Activated CD4-positive, alpha-beta T cell treated with anti-CD3 and anti-CD28 coated beads, Interleukin-2, amount 10 ng/mL, durations not matched to agents 24 days and 14 days (primary cell): ENCODE results near the gene OVCA2. TPM values are rescaled to one million over a fixed set of nuclear protein-coding genes. Genes with fewer than 3 reads are reported as not detected.
A peak's percentile ranks its signal among the peaks of the same experiment; 100 is the strongest.

Experiments
- DNase-seq: peaks from one replicate; pipeline ENCODE4 v3.0.0; 2022
- H3K27ac Mint-ChIP-seq: one replicate; pipeline ENCODE4 v1.8.0; 2022; ENCODE audit warnings: mild to moderate bottlenecking, mixed read lengths
- H3K27me3 Mint-ChIP-seq: one replicate; pipeline ENCODE4 v1.8.0; 2022; ENCODE audit warnings: mixed read lengths
- H3K36me3 Mint-ChIP-seq: one replicate; pipeline ENCODE4 v1.8.0; 2022; ENCODE audit warnings: low read depth, mild to moderate bottlenecking, mixed read lengths
- H3K4me1 Mint-ChIP-seq: one replicate; pipeline ENCODE4 v1.8.0; 2021; ENCODE audit warnings: mixed read lengths
- H3K4me3 Mint-ChIP-seq: one replicate; pipeline ENCODE4 v1.8.0; 2022; ENCODE audit warnings: mild to moderate bottlenecking, moderate library complexity, mixed read lengths
- H3K9me3 Mint-ChIP-seq: one replicate; pipeline ENCODE4 v1.8.0; 2021; ENCODE audit warnings: mixed read lengths
- intact Hi-C: fragments of 100-400 bp; cut with micrococcal nuclease; formaldehyde crosslinking; loops from one replicate; pipeline ENCODE4 v1.15.1; 2023
- total RNA-seq: library from RNA; stranded (reverse); gene quantifications from 2 replicates; pipeline ENCODE4 v1.2.3, GENCODE V29; 2022

Gene OVCA2
- total RNA-seq, 1 donor from 2014 or later = 36.5 TPM

DNA sequence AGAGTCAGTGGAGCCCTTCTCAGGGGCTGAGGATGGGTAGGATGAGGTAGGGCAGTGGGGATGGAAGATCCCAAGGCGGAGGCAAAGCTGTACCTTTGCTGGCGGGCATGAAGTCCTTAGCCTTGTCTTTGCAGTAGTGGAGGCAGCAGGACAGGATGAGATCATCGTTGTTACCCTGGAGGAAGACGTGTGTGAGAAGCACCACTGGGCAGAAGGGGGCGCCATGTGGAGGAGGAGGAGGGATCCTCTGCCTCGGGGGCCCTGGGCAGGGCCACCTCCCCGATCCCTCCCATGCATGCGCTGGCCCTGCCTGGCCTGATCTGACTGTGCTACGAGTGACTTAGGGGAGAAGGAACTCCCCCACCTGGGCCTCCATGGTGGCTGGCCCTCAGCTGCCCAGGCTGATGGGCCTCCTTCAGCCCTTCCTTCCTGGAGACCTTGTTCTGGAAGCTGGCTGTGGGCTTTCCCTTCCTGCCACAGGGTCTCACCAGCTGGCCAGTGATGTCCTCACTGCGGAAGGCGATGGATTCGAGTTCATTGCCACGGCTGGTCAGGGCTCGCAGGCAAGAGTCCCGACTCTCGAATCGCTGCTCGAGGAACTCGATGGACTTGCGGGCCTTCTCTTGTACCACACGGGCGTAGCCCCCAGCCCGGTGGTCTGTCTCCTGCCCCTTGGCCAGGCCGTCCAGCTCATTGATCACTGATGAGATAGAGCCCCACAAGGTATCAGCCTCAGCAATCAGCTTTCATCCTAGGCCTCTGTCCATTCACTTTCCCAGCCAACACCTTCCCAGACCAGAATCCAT is 23.4 kb downstream of the OVCA2 start:
- Mint-ChIP-seq H3K9me3 (no peaks in the 10 kb centered on the region), H3K4me3 (no peak overlapping the region), H3K27ac (peak overlapping the region; percentile 75), H3K4me1 (peaks cover 61% of the 10 kb centered on the region), H3K36me3 (peaks cover 60% of the 10 kb centered on the region), H3K27me3 (no peaks in the 10 kb centered on the region)
- peak; percentile 91 for DNase-seq
- intact Hi-C loops = no loop called here

DNA sequence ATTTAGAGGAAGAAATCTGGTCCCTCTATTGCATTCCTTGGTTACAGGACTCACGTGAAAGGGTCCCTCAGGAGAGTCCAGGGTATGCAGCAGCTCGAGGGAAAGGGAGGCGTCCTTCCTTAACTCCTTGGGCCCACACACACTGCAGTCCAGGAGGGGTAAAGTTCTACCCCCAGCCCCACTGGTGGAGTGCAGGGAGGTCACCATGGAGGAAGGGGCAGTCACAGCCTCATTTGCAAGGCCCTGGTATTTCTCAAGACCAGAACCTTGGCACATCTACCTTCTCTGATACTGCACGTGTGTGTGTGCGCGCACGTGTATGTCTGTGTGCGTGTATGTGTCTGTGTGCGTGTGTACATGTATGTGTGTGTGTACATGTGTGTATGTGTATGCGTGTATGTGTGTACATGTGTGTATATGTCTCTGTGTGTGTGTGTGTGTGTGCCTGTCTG is 24.2 kb downstream of the OVCA2 start:
- no peak overlapping the region for H3K4me3 Mint-ChIP-seq
- no peak for DNase-seq
- peak overlapping the region; percentile 70 for H3K27ac Mint-ChIP-seq
- H3K4me1 Mint-ChIP-seq = peaks cover 60% of the 10 kb centered on the region
- H3K27me3 Mint-ChIP-seq = no peaks in the 10 kb centered on the region
- no peaks in the 10 kb centered on the region for H3K9me3 Mint-ChIP-seq
- intact Hi-C loops = no loop called here
- H3K36me3 Mint-ChIP-seq = peaks cover 55% of the 10 kb centered on the region

DNA sequence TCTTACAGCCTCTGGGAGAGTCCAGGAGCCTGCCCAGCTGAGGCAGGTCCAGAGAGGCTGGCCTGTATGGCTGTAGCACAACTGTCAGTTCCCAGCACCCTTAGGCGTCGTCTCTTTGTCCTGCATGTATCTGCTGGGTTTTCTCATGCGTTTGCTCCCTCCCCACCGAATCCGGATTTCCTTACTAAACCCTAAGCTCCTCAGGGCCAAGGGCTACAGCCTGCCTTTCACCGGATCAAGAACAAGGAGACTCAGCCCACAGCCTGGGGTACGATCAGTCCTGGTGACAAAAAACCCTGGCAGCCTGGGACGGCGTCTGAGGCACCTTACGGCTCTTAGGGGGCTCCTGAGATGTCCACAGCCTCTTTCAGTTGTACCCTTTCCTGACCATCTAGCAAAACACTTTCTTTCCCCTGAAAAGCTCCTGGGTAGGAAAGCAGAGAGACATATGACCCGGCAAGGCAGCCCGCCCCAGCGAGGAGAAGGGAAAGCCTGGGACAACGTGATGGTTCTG is 25.3 kb downstream of the OVCA2 start:
- Mint-ChIP-seq H3K27me3 (no peaks in the 10 kb centered on the region), H3K27ac (peak overlapping the region; percentile 53), H3K4me3 (no peak overlapping the region), H3K4me1 (peaks cover 67% of the 10 kb centered on the region), H3K36me3 (peaks cover 55% of the 10 kb centered on the region), H3K9me3 (no peaks in the 10 kb centered on the region)
- intact Hi-C loops = no loop called here
- DNase-seq = no peak

DNA sequence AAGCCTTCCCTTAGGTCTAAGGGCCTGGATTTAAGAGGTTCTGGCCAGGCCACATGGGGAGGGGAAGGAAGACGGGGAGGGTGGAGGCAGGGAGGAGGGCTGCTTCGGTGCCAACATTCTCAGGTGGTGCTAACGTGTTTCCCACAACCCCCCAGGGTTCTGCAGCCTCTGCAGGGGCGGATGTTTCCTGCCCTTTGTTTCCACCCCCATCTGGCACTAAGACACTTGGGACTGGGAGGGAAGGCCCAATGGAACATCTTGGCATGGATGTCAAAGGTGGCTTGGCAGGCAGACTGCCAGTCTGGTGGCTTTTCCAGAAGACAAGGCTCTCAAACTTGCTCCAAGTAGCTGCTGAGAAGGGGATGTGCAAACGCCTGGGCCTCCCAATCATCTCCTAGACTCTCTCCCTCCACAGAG is 25.8 kb downstream of the OVCA2 start:
- no peaks in the 10 kb centered on the region for H3K9me3 Mint-ChIP-seq
- H3K4me1 Mint-ChIP-seq = peaks cover 67% of the 10 kb centered on the region
- peak; percentile 60 for DNase-seq
- H3K27ac Mint-ChIP-seq = peak overlapping the region; percentile 64
- H3K4me3 Mint-ChIP-seq = no peak overlapping the region
- H3K36me3 Mint-ChIP-seq = peaks cover 55% of the 10 kb centered on the region
- no peaks in the 10 kb centered on the region for H3K27me3 Mint-ChIP-seq
- intact Hi-C loops = no loop called here

DNA sequence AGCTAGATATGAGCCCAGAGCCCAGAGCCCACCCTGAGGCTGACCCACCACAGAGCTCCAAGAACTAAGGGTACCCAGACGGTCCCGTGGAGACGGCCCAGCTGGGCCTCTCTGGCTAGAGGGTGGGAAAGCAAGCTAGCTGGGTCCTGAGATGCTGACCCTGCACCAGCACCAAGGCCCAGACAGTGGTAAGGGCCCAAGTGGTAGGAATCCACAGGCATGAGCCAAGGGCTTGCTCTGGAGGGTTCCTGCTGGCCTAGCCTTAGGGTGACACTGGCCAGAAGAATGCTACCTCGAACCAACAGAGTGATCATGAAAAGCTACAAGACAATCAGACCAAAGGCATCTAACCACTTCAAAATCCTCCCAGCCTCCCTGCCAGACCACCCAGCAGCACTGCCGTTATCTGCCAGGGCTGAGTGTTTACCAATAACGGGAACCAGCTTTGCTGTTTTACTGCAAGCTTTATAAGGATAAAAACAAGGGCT is 26.3 kb downstream of the OVCA2 start:
- peak overlapping the region; percentile 64 for H3K27ac Mint-ChIP-seq

DNA sequence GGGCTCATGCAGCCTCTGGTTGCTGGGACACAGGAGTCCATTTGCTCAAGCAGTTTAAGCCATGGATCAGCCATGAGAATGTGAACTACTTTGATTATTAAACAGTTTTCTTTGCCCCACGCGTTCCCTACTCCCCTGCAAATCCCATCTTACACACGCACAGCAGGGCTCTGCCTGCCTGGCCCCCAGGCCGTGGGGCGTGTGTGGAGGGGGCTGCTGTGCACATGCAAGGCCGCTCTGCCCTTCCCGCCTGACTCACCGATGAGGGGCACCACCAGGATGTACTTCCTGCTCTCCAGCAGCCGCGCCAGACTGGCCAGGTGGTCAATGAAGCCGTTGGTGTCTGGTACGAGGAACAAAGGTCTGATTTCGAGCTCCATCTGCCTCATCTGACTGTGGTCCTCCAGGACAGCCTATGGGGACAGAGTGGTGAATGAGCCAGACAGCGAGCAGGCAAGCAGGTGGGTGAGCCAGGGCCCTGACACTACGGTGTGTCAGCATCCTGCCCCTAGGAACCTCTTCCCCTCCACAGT is 26.8 kb downstream of the OVCA2 start:
- Mint-ChIP-seq H3K9me3 (no peaks in the 10 kb centered on the region), H3K4me1 (peaks cover 65% of the 10 kb centered on the region), H3K27me3 (no peaks in the 10 kb centered on the region), H3K36me3 (peaks cover 54% of the 10 kb centered on the region), H3K27ac (peak overlapping the region; percentile 97), H3K4me3 (peak overlapping the region; percentile 60)
- DNase-seq = no peak
- intact Hi-C loops = no loop called here

More for the DNA sequence above, 26.3 kb downstream of the OVCA2 start:
- H3K27me3 Mint-ChIP-seq = no peaks in the 10 kb centered on the region
- H3K9me3 Mint-ChIP-seq = no peaks in the 10 kb centered on the region
- DNase-seq = no peak
- H3K4me3 Mint-ChIP-seq = no peak overlapping the region
- intact Hi-C loops = no loop called here
- peaks cover 56% of the 10 kb centered on the region for H3K36me3 Mint-ChIP-seq
- peaks cover 69% of the 10 kb centered on the region for H3K4me1 Mint-ChIP-seq

DNA sequence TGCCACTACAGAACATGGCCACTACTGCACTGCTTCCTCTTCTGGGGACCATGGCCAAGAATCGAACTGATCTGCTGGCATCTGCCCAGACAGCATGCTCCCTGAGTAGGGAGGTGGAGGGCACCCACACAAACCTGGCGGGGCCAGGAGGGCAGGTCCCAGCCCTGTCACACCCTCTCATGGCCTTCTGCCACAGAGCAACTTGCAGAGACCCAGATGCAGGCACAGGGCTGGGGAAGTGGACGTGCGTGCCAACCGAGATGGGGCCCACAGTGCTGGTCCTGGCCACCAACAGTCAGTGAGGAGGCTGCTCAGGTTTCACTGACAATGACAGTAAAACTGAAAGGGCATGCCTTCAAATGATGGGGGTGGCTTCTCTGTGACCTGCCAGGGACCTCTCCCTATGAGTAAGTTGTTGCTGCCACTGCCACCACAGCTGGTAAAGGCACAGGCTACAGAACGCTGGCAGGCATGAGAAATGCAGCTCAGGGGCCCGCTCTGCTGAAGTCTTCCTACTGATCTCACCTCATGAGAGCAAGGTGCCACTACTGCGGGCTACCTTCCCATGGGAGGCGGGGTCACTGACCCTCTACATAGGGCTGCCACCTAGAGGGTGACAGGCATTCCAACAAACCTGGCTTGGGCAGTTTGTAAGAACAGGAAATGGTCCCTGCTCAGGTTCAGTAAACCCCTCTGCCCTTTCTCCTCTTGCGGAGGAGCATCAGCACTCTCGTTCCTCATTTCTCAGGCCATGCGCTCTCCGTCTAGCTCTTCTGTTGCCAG is 28.6 kb downstream of the OVCA2 start:
- H3K9me3 Mint-ChIP-seq = no peaks in the 10 kb centered on the region
- no peaks in the 10 kb centered on the region for H3K27me3 Mint-ChIP-seq
- peak; percentile 89 for DNase-seq
- peaks cover 58% of the 10 kb centered on the region for H3K4me1 Mint-ChIP-seq
- H3K27ac Mint-ChIP-seq = peak overlapping the region; percentile 97
- H3K36me3 Mint-ChIP-seq = peaks cover 47% of the 10 kb centered on the region
- intact Hi-C loops = loop anchor here (1.0 to 2.0 kb wide), 3 partner anchors 16 to 153 kb away; partner anchors contain the start of gene HIC1
- H3K4me3 Mint-ChIP-seq = peak overlapping the region; percentile 74

DNA sequence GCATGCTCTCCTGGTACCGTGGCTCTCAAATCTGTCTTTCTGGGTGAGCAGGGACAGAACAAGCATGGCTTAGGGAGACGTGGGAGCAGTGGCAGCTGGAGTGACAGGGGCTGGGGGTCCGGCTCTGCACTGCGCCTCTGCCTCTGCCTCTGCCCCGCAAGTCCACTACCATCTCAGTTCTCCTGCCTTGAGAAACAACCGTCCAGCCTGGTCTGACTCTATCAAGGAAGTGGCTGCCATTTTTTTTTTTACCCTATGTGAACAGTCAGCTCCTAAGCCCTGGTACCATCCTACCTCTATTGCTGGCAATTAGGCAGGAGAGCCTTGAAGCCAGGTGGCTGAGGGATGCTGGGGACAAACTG is 29.2 kb downstream of the OVCA2 start:
- no peaks in the 10 kb centered on the region for H3K9me3 Mint-ChIP-seq
- intact Hi-C loops = loop anchor here (2.0 kb wide), 1 partner anchor 16 kb away; the partner anchor contains the start of gene HIC1
- H3K36me3 Mint-ChIP-seq = peaks cover 42% of the 10 kb centered on the region
- peak overlapping the region; percentile 74 for H3K4me3 Mint-ChIP-seq
- no peaks in the 10 kb centered on the region for H3K27me3 Mint-ChIP-seq
- H3K4me1 Mint-ChIP-seq = peaks cover 61% of the 10 kb centered on the region
- peak overlapping the region; percentile 97 for H3K27ac Mint-ChIP-seq
- DNase-seq = no peak

DNA sequence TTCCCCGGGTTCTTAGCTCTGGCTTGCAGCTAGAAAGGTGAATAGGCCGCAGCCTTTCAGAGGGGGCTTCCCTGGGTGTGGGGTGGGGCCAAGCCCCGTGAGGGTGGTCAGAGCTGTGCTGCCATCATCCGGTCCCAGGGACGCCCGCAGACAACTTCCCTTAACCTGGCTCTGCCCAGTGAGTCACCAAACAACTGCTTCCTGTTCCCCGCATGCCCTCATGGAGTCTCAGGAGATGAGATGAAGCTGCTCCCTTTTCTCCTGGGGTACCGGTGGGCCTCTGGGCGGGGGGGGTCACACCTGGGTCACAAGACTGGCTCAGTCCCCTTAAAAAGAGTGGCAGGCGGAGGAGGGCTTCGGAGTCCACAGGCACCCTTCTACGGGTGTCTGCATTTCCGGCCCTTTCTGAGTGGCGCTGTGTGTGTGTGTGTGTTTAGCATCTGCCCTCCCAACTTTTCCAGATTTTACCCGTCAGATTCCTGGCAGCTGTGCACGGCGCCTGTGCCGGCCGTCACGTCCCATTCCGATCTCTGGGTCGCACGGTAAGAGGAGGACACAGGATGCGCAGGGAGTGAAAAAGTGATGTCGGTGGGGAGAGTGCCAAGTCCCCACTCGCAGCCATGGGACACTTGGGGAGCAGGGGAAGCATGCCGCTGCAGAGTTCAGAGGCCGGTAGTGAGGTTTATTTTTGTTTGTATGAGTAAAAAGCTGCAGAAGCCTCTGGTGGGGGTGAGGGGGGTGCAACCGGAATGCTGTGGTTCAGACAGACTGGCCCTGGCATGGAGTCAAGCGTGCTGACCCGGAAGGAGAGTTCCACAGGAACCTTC is 29.8 kb downstream of the OVCA2 start:
- intact Hi-C loops = loop anchor here (2.0 kb wide), 1 partner anchor 17 kb away; the partner anchor contains the start of gene HIC1
- H3K27ac Mint-ChIP-seq = peak overlapping the region; percentile 97
- H3K27me3 Mint-ChIP-seq = no peaks in the 10 kb centered on the region
- DNase-seq = no peak
- H3K4me3 Mint-ChIP-seq = no peak overlapping the region
- H3K36me3 Mint-ChIP-seq = peaks cover 42% of the 10 kb centered on the region
- no peaks in the 10 kb centered on the region for H3K9me3 Mint-ChIP-seq
- peaks cover 63% of the 10 kb centered on the region for H3K4me1 Mint-ChIP-seq

DNA sequence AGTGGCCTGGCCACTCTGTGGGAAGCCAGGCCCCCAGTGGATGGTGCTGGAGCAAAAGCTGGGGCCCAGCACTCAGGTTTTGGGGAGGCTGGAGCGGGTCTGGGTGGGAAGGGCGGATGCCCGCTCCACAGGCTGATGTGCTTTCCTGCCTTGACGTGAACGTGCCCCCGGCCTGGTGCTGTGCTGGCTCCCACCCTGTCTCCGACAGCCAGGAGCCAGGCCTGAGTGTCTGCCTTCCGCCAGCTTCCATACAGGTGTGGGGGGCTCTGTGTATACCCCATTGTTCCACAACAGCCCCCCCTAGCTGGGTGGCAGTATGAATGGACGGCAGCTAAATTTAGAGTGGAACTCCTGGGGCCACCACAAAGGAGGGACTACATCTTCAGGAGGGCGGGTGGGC is 33.1 kb downstream of the OVCA2 start:
- Mint-ChIP-seq H3K9me3 (no peaks in the 10 kb centered on the region), H3K36me3 (peaks cover 44% of the 10 kb centered on the region), H3K27ac (no peak overlapping the region), H3K4me1 (peaks cover 46% of the 10 kb centered on the region), H3K4me3 (no peak overlapping the region), H3K27me3 (no peaks in the 10 kb centered on the region)
- intact Hi-C loops = no loop called here
- no peak for DNase-seq

DNA sequence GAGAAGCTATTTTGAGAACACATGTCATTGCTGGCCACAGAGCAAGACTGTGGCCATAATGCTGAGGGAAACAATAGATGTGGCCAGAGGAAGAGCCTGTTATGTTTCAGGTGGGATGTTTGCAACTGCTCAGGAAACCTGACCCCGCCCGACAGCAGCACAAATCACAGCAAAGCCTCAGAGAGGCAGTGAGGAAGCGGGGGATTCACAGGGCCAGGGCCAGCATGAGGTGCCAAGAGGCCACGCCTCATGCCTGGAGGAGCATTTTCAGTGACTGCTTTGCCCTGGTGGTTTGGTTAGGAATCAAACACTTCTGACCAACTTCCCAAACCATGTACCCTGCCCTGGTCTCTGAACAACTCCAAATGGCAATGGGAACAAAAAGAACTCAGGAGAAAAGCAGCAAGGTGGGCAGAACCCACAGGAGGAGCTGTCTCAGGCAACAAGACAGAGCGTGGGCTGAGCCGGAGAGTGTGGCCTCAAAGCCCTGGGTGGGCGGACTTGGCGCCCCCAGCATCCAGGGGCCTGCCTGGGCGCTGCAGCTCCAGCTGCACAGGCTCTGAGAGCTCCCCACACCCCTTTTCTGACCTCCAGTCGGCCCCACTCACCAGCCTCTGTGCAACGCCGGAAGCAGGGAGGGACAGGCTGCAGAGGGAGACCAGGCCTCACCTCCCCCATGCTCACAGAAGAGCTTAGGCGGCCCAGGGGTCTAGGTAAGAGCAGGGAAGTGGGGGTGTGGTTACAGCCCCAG is 33.7 kb downstream of the OVCA2 start:
- Mint-ChIP-seq H3K27me3 (no peaks in the 10 kb centered on the region), H3K4me3 (no peak overlapping the region), H3K9me3 (no peaks in the 10 kb centered on the region), H3K36me3 (peaks cover 44% of the 10 kb centered on the region), H3K27ac (no peak overlapping the region), H3K4me1 (peaks cover 41% of the 10 kb centered on the region)
- DNase-seq = peak; percentile 58
- intact Hi-C loops = no loop called here

DNA sequence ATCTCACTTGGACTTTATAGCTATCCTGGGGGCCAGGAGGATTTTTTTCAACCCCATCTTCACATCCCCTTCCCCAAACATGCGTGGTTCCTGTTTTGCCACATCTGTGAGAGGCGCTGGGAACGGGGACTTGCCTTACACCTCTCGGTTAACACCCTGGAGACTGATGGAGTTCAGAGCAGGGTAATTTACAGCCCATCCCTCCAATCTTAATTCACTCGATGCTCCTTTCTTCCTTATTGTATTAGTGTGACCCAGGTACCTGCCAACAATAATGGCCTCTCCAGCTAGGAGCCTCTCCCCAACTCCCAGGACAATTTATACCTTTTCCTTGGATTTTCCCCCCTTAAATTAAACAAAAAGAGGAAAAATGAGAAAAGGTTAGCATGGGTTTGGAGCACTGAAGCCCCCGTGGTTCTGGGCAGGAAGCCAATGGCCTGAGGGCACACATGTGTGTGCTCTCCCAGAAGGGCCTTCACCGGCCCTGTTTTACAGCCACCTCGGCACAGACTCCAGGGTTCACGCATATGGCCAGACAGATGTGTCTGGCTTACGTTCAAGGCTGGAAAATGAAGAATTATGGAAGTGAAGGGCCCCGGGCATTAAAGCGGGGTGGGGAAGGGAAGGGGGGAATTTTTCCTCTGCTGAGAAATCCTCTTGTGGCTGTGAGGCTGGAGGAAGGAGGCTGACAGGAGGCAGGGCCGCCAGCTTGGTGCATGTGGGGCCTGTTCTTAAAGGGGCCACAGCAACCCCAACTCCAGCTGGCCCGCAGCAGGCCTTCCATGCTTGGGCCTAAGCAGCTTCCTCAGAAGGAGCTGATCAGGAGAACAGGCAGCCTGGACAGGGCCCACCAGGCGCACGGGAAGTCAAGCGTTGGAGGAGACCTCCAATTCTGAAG is 34.5 kb downstream of the OVCA2 start:
- Mint-ChIP-seq H3K4me1 (peaks cover 33% of the 10 kb centered on the region), H3K9me3 (no peaks in the 10 kb centered on the region), H3K36me3 (peaks cover 48% of the 10 kb centered on the region), H3K4me3 (no peak overlapping the region), H3K27me3 (no peaks in the 10 kb centered on the region), H3K27ac (no peak overlapping the region)
- DNase-seq = no peak
- intact Hi-C loops = no loop called here
